ENCODE data around the gene SPDL1.

DNA sequence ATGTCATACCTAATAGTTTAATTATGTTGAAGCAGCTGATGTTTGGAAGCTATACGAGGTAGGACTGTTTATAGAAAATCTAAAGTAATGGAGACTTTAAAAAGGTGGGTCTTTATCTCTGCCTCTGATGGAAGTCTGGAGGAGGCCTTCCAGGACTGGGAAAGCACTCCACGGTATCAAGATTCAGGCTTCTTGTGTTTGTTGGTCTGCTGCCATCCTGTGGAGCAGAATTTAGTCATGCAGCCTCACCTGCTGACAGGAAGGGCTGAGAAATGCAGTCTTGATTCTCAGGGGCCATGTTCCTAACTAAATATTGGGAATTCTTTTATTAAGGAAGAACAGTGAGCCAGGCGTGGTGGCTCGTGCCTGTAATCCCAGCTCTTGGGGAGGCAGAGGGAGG is 15.9 kb downstream of the SPDL1 start:
- no peak for TF ChIP-seq POLR2A (IDR thresholded peaks at IDR 0.05)
- TF ChIP-seq, protein P1, sequence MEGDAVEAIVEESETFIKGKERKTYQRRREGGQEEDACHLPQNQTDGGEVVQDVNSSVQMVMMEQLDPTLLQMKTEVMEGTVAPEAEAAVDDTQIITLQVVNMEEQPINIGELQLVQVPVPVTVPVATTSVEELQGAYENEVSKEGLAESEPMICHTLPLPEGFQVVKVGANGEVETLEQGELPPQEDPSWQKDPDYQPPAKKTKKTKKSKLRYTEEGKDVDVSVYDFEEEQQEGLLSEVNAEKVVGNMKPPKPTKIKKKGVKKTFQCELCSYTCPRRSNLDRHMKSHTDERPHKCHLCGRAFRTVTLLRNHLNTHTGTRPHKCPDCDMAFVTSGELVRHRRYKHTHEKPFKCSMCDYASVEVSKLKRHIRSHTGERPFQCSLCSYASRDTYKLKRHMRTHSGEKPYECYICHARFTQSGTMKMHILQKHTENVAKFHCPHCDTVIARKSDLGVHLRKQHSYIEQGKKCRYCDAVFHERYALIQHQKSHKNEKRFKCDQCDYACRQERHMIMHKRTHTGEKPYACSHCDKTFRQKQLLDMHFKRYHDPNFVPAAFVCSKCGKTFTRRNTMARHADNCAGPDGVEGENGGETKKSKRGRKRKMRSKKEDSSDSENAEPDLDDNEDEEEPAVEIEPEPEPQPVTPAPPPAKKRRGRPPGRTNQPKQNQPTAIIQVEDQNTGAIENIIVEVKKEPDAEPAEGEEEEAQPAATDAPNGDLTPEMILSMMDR (IDR thresholded peaks at IDR 0.05) = no peak

Measured in ovary (tissue), 3 donors.